ENCODE measurements around the gene AMPD2. TPM values are rescaled to one million over a fixed set of nuclear protein-coding genes. Genes with fewer than 3 reads are reported as not detected.
"Not testable (repeated sequence)": the region's sequence is repeated elsewhere in the genome, so short reads cannot be mapped to it uniquely, and the experiment has no call there.

The AMPD2 gene
- total RNA-seq, 1 experiment from 2014 or later, result 47.6 TPM

GRCh38 chr1:109676683-109677381 lies 57.2 kb downstream of the AMPD2 start:
- not testable (repeated sequence) for H3K36me3 ChIP-seq; DNase-seq (ENCODE audit: low read depth in 1 of 2, low spot score in 2 of 2); H3K4me1 ChIP-seq (replicated peaks); H3K9me3 ChIP-seq (replicated peaks); H3K4me3 ChIP-seq; H3K27ac ChIP-seq; H3K27me3 ChIP-seq (replicated peaks)

DNA sequence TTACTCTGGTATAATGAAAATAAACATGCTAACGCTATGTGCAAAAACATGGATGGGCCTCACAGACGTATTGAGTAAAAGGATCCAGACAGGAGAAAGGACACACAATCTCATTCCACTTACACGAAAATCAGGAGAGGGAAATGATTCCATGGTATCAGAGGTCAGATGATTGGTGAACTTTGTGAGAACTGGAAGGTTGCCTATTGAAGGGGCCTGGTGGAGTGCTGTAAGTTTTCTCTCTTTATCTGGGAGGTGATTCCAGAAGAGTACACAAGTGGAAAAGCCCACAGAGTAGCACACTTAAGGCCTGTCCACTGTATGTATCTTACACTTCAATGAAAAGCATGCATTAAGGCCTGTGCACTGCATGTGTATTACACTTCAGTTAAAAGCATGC lies 57.8 kb downstream of the AMPD2 start:
- H3K4me1 ChIP-seq (replicated peaks), result no peaks in the 10 kb centered on the region
- no peaks in the 10 kb centered on the region for H3K27me3 ChIP-seq (replicated peaks)
- H3K36me3 ChIP-seq, result no peaks in the 10 kb centered on the region
- H3K9me3 ChIP-seq (replicated peaks), result no peaks in the 10 kb centered on the region
- no peak overlapping the region for H3K4me3 ChIP-seq
- no peak overlapping the region for H3K27ac ChIP-seq
- DNase-seq (ENCODE audit: low read depth in 1 of 2, low spot score in 2 of 2), result no peak

DNA sequence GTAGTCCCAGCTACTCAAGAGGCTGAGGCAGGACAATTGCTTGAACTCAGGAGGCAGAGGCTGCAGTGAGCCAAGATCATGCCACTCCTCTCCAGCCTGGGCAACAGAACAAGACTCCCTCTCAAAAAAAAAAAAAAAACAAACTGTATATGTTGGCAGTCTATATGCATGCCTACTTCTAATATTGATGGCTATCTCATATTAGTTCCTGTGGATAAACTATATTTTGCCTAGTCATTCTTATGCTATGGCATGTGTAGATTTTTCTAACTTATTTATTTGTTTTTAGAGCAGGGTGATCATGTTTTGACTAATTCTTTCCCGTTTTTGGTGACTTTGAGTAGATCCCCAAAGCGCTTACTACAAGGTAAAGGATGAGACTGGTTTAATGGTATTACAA lies 59.0 kb downstream of the AMPD2 start:
- H3K27me3 ChIP-seq (replicated peaks); DNase-seq (ENCODE audit: low read depth in 1 of 2, low spot score in 2 of 2); H3K27ac ChIP-seq; H3K36me3 ChIP-seq; H3K4me3 ChIP-seq; H3K9me3 ChIP-seq (replicated peaks); H3K4me1 ChIP-seq (replicated peaks): not testable (repeated sequence)

Other genes with a start within 250 kb of the AMPD2 start
- 7.7 and 11.2 TPM in 2 replicates for gene SORT1, start 221.9 kb upstream of the AMPD2 start, total RNA-seq (2014; rRNA removed; shearing (Covaris generic))
- 104 and 107 TPM in 2 replicates for gene PSMA5, start 193.4 kb upstream of the AMPD2 start, total RNA-seq (2014; rRNA removed; shearing (Covaris generic))
- gene SYPL2, start 153.3 kb upstream of the AMPD2 start, total RNA-seq (2014; rRNA removed; shearing (Covaris generic)), result 0.11 TPM in 1 of 2 replicates, not detected in the other
- gene ATXN7L2, start 135.9 kb upstream of the AMPD2 start, total RNA-seq (2014; rRNA removed; shearing (Covaris generic)), result 4.1 and 5.7 TPM in 2 replicates
- 3.5 and 5.5 TPM in 2 replicates for gene CYB561D1, start 125.7 kb upstream of the AMPD2 start, total RNA-seq (2014; rRNA removed; shearing (Covaris generic))
- gene AMIGO1, start 110.1 kb upstream of the AMPD2 start, total RNA-seq (2014; rRNA removed; shearing (Covaris generic)), result 0.41 and 0.55 TPM in 2 replicates
- gene GPR61, start 80.0 kb upstream of the AMPD2 start, total RNA-seq (2014; rRNA removed; shearing (Covaris generic)), result 0.34 TPM in 1 of 2 replicates, not detected in the other
- gene GNAI3, start 71.2 kb upstream of the AMPD2 start, total RNA-seq (2014; rRNA removed; shearing (Covaris generic)), result 13.1 and 17.9 TPM in 2 replicates
- 0.16 TPM in 1 of 2 replicates, not detected in the other for gene GNAT2, start 221 bp upstream of the AMPD2 start, total RNA-seq (2014; rRNA removed; shearing (Covaris generic))
- gene GSTM4, start 36.3 kb downstream of the AMPD2 start, total RNA-seq (2014; rRNA removed; shearing (Covaris generic)), result 18.8 and 26.7 TPM in 2 replicates
- gene GSTM2, start 48.2 kb downstream of the AMPD2 start, total RNA-seq (2014; rRNA removed; shearing (Covaris generic)), result 4.1 and 19.3 TPM in 2 replicates
- 19.0 and 26.8 TPM in 2 replicates for gene GSTM1, start 68.0 kb downstream of the AMPD2 start, total RNA-seq (2014; rRNA removed; shearing (Covaris generic))
- gene GSTM5, start 92.4 kb downstream of the AMPD2 start, total RNA-seq (2014; rRNA removed; shearing (Covaris generic)), result not detected in 2 replicates
- 223 and 305 TPM in 2 replicates for gene GSTM3, start 121.2 kb downstream of the AMPD2 start, total RNA-seq (2014; rRNA removed; shearing (Covaris generic))
- gene EPS8L3, start 144.1 kb downstream of the AMPD2 start, total RNA-seq (2014; rRNA removed; shearing (Covaris generic)), result not detected in 2 replicates